IMR-90 (cell line): Measurements from ENCODE around the gene TMEM131L. TPM values are rescaled to one million over a fixed set of nuclear protein-coding genes. Genes with fewer than 3 reads are reported as not detected.

Experiments used
- ATAC-seq: fragments of 200-7000 bp; cut with Tn5 transposase; 2 replicates; pipeline ENCODE4 v1.9.1; 2020; ENCODE audit warnings: low read depth, mild to moderate bottlenecking, moderate library complexity
- Bru-seq: library from RNA; stranded (reverse); fragments of 400-500 nt; gene quantifications from one replicate; lab custom pipeline; 2021; lab: Mats Ljungman, UMichigan
- BruChase-seq, 2 experiments: library from RNA; stranded (reverse); fragments of 400-500 nt; gene quantifications; one replicate each; lab custom pipeline; 2021; lab: Mats Ljungman, UMichigan
- BruUV-seq: library from RNA; stranded (reverse); fragments of 400-500 nt; replicated peaks from 2 replicates; lab custom pipeline; 2021; lab: Mats Ljungman, UMichigan
- CTCF ChIA-PET: fragments of 300-600 bp; formaldehyde crosslinking; extraction: SDS; loops from one replicate; lab custom pipeline; 2021; ENCODE audit warnings: antibody characterized with exemption; lab: Yijun Ruan, JAX
- POLR2A ChIA-PET: fragments of 300-600 bp; sonication (Branson Sonifier 250); formaldehyde crosslinking; loops from one replicate; lab custom pipeline; 2022; ENCODE audit warnings: antibody characterized with exemption; ENCODE audit not compliant: unreplicated experiment; lab: Charles Lee
- DNase-seq: peaks from one replicate; pipeline ENCODE4 v3.0.0; 2013
- H2AFZ ChIP-seq: replicated peaks from 2 replicates; pipeline ENCODE3; 2013; ENCODE audit warnings: low read length, mild to moderate bottlenecking; ENCODE audit not compliant: poor library complexity
- H2AK5ac ChIP-seq: 2 replicates; pipeline ENCODE4 v1.6.1; 2013; ENCODE audit warnings: low read depth, low read length, inconsistent platforms
- H2AK9ac ChIP-seq: replicated peaks from 2 replicates; pipeline ENCODE3; 2013; ENCODE audit warnings: mild to moderate bottlenecking, low read depth, low read length, moderate library complexity; ENCODE audit not compliant: poor library complexity
- H2BK120ac ChIP-seq: 2 replicates; pipeline ENCODE4 v1.6.1; 2013; ENCODE audit warnings: low read depth, low read length, inconsistent platforms
- H2BK15ac ChIP-seq: 3 replicates; pipeline ENCODE4 v1.6.1; 2013; ENCODE audit warnings: low read depth, low read length, inconsistent platforms
- H2BK20ac ChIP-seq: 2 replicates; pipeline ENCODE4 v1.6.1; 2013; ENCODE audit warnings: low read depth, mild to moderate bottlenecking, inconsistent platforms, low read length, moderate library complexity
- H2BK5ac ChIP-seq: 2 replicates; pipeline ENCODE4 v1.6.1; 2013; ENCODE audit warnings: mild to moderate bottlenecking, low read depth, low read length, inconsistent platforms; ENCODE audit not compliant: poor library complexity, severe bottlenecking
- H3K14ac ChIP-seq: replicated peaks from 2 replicates; pipeline ENCODE4 v1.6.1; 2013; ENCODE audit warnings: low read depth, low read length, inconsistent platforms
- H3K18ac ChIP-seq: 2 replicates; pipeline ENCODE4 v1.6.1; 2013; ENCODE audit warnings: low read depth, low read length, control low read depth
- H3K23ac ChIP-seq: 2 replicates; pipeline ENCODE4 v1.6.1; 2013; ENCODE audit warnings: low read depth, low read length, inconsistent platforms
- H3K27ac ChIP-seq: 2 replicates; pipeline ENCODE4 v1.5.1; 2013; ENCODE audit warnings: mild to moderate bottlenecking, control low read depth, low read length; ENCODE audit not compliant: insufficient read depth
- H3K27me3 ChIP-seq: 2 replicates; pipeline ENCODE4 v1.6.1; 2013; ENCODE audit warnings: low read length; ENCODE audit not compliant: control insufficient read depth, insufficient read depth
- H3K36me3 ChIP-seq: 2 replicates; pipeline ENCODE4 v1.6.1; 2013; ENCODE audit warnings: low read length, mixed read lengths; ENCODE audit not compliant: control insufficient read depth, insufficient read depth
- H3K4ac ChIP-seq: 2 replicates; pipeline ENCODE4 v1.6.1; 2013; ENCODE audit warnings: low read depth, low read length, inconsistent platforms
- H3K4me1 ChIP-seq: 2 replicates; pipeline ENCODE4 v1.6.1; 2013; ENCODE audit warnings: low read length, mixed read lengths; ENCODE audit not compliant: control insufficient read depth, insufficient read depth
- H3K4me2 ChIP-seq: 2 replicates; pipeline ENCODE4 v1.6.1; 2013; ENCODE audit warnings: low read depth, mild to moderate bottlenecking, control low read depth, low read length, moderate library complexity
- H3K4me3 ChIP-seq: 2 replicates; pipeline ENCODE4 v1.5.1; 2013; ENCODE audit warnings: low read depth, mild to moderate bottlenecking, control low read depth, low read length, moderate library complexity; ENCODE audit not compliant: insufficient read depth
- H3K56ac ChIP-seq: 2 replicates; pipeline ENCODE4 v1.6.1; 2013; ENCODE audit warnings: low read length, inconsistent platforms; ENCODE audit not compliant: insufficient read depth; ENCODE audit errors: extremely low read depth
- H3K79me1 ChIP-seq, 2 experiments: 2 replicates each; pipeline ENCODE4 v1.6.1; 2013; ENCODE audit warnings: low read length in 2 of 2, inconsistent platforms in 1 of 2, low read depth in 1 of 2
- H3K9ac ChIP-seq: 2 replicates; pipeline ENCODE4 v1.6.1; 2013; ENCODE audit warnings: low read depth, low read length, control low read depth
- H3K9me1 ChIP-seq: 2 replicates; pipeline ENCODE4 v1.6.1; 2013; ENCODE audit warnings: low read length, inconsistent platforms; ENCODE audit not compliant: insufficient read depth
- H3K9me3 ChIP-seq: 2 replicates; pipeline ENCODE4 v1.6.1; 2013; ENCODE audit warnings: low read length; ENCODE audit not compliant: control insufficient read depth, insufficient read depth
- H4K20me1 ChIP-seq: 2 replicates; pipeline ENCODE4 v1.6.1; 2013; ENCODE audit warnings: low read length, inconsistent platforms; ENCODE audit not compliant: insufficient read depth
- H4K5ac ChIP-seq: 2 replicates; pipeline ENCODE4 v1.6.1; 2013; ENCODE audit warnings: mild to moderate bottlenecking, low read depth, low read length, control low read depth
- H4K8ac ChIP-seq, 2 experiments: 2 replicates each; pipeline ENCODE4 v1.6.1; 2013; ENCODE audit warnings: low read depth in 2 of 2, low read length in 2 of 2, control low read depth in 1 of 2, inconsistent platforms in 1 of 2
- H4K91ac ChIP-seq: 2 replicates; pipeline ENCODE4 v1.6.1; 2013; ENCODE audit warnings: low read depth, low read length, inconsistent platforms; ENCODE audit not compliant: insufficient read depth
- FOS ChIP-seq: fragments of 150-350 bp; IDR thresholded peaks from 2 replicates; pipeline ENCODE4 v1.6.1; 2016; ENCODE audit warnings: low read depth, low read length
- MXI1 ChIP-seq: IDR thresholded peaks from 2 replicates; pipeline ENCODE4 v1.6.1; 2012; ENCODE audit warnings: low read depth, mild to moderate bottlenecking, low read length, moderate library complexity, borderline replicate concordance
- POLR2A ChIP-seq: IDR thresholded peaks from 2 replicates; pipeline ENCODE4 v1.6.1; 2012; ENCODE audit warnings: mild to moderate bottlenecking, low read depth, low read length
- WGBS, 2 experiments: methylation state at CpG; one replicate each; pipeline versions ENCODE4 v1.1.5 to v1.1.7; 2013; ENCODE audit warnings: missing lambda C conversion rate in 2 of 2; ENCODE audit not compliant: insufficient read length in 1 of 2; ENCODE audit errors: extremely low coverage in 2 of 2; 5-methylcytosine and 5-hydroxymethylcytosine counted together
- dilution Hi-C: fragments of 300-500 bp; cut with HindIII; formaldehyde crosslinking; loops from one replicate; pipeline ENCODE4 v1.14.3; 2018; ENCODE audit warnings: low sequenced_read_pairs; ENCODE audit not compliant: unreplicated experiment
- in situ Hi-C: fragments of 300-500 bp; cut with MboI; formaldehyde crosslinking; loops from 3 replicates; pipeline ENCODE4 v1.14.3; 2019; ENCODE audit warnings: low sequenced_read_pairs, inconsistent platforms, mixed read lengths
- intact Hi-C: fragments of 100-400 bp; cut with micrococcal nuclease; formaldehyde crosslinking; loops from 2 replicates; pipeline ENCODE4 v1.10.0; 2022
- long read RNA-seq: library from polyadenylated mRNA; unstranded; transcript quantifications from one replicate; pipeline ENCODE4 v2.0.0, GENCODE V29; 2021; ENCODE audit not compliant: unreplicated experiment
- polyA plus RNA-seq, 3 experiments: library from polyadenylated mRNA; depleted of rRNA; stranded (reverse); fragments of >200 nt; gene quantifications; 2 replicates each; pipeline ENCODE4 v1.2.3, GENCODE V29; 2012; ENCODE audit warnings: low replicate concordance in 1 of 3
- total RNA-seq: library from RNA; depleted of rRNA; stranded (reverse); fragments of >200 nt; gene quantifications from 2 replicates; pipeline ENCODE4 v1.2.3, GENCODE V29; 2012; rRNA removed

Gene TMEM131L, protein sequence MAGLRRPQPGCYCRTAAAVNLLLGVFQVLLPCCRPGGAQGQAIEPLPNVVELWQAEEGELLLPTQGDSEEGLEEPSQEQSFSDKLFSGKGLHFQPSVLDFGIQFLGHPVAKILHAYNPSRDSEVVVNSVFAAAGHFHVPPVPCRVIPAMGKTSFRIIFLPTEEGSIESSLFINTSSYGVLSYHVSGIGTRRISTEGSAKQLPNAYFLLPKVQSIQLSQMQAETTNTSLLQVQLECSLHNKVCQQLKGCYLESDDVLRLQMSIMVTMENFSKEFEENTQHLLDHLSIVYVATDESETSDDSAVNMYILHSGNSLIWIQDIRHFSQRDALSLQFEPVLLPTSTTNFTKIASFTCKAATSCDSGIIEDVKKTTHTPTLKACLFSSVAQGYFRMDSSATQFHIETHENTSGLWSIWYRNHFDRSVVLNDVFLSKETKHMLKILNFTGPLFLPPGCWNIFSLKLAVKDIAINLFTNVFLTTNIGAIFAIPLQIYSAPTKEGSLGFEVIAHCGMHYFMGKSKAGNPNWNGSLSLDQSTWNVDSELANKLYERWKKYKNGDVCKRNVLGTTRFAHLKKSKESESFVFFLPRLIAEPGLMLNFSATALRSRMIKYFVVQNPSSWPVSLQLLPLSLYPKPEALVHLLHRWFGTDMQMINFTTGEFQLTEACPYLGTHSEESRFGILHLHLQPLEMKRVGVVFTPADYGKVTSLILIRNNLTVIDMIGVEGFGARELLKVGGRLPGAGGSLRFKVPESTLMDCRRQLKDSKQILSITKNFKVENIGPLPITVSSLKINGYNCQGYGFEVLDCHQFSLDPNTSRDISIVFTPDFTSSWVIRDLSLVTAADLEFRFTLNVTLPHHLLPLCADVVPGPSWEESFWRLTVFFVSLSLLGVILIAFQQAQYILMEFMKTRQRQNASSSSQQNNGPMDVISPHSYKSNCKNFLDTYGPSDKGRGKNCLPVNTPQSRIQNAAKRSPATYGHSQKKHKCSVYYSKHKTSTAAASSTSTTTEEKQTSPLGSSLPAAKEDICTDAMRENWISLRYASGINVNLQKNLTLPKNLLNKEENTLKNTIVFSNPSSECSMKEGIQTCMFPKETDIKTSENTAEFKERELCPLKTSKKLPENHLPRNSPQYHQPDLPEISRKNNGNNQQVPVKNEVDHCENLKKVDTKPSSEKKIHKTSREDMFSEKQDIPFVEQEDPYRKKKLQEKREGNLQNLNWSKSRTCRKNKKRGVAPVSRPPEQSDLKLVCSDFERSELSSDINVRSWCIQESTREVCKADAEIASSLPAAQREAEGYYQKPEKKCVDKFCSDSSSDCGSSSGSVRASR (N-terminal part only)
- total RNA-seq (16.1 and 23.8 TPM in 2 replicates), polyA plus RNA-seq (2012; rRNA removed) (8.2 and 8.4 TPM in 2 replicates), Bru-seq, nascent RNA (percentile 73 among the genes with signal in this experiment), BruChase-seq, experiment 1, labeled RNA remaining after a 6-hour chase (percentile 67 among the genes with signal in this experiment), BruChase-seq, experiment 2, labeled RNA remaining after a 2-hour chase (percentile 71 among the genes with signal in this experiment)
- polyA plus RNA-seq (2012; cell fraction: cytosol; rRNA removed), result 3.9 and 4.9 TPM in 2 replicates
- 10.1 and 26.3 TPM in 2 replicates for polyA plus RNA-seq (2012; cell fraction: nucleus; rRNA removed; ENCODE audit: low replicate concordance)
- long read RNA-seq, full-length matches to known transcripts, result 5 of 22 reads
- long read RNA-seq, partial matches to known transcripts, result 10 of 22 reads
- long read RNA-seq, other reads (novel, unspliced or antisense), result 7 of 22 reads

DNA sequence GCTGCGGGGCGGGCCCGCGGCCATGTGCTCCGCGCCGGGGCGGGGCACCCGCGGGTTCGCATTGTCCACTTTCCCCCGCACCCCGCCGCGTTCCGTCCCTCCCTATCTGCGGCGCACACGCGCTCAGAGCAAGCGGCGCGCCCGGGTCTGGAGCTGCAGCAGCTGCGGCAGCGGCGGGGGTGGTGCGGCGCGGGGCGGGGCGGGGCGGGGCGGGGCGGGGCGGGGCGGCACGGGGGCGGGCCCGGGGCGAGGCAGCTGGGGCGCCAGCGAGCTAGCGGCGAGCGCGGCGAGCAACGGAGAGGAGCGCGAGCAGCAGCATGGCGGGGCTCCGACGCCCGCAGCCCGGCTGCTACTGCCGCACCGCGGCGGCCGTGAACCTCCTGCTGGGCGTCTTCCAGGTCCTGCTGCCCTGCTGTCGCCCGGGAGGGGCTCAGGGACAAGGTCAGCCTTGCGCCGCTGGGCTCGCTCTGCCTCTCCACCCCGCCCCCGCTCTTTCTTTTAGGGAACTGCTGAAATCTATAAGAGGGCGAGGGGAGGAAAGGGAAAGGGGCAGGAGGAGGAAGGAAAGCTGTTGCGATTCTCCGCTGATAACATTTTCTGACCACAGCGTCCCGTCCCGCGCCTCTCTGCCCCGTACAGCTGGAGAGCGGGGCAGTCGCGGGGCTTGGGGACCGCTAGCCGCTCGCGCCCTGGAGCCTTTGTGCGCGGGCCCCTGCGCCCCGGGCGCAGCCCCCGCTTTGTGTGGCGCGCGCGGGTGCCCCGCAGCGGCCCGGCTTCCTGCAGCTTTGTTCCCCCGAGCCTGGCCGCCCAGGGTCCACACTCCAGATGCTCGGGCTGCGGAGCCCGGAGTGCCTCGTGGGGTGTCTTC is at the start of gene TMEM131L:
TMEM131L (plus strand) TSS at position 280 of the 868 bp plus-strand sequence; CDS start at position 318, 38 bp downstream.
- WGBS, 2 experiments, result 1% methylated on average over 22 of the region's 103 CpGs; no CpG with 5 or more reads in 1 of the 2 experiments
- Histone ChIP-seq H3K79me1 (peaks cover 8 to 32% of the 10 kb centered on the region in 2 experiments), H3K56ac (peak within 1 kb of the TSS; percentile 80), H2AK9ac (peak within 1 kb of the TSS; percentile 87), H3K23ac (peak within 1 kb of the TSS; percentile 90), H4K8ac (peak within 1 kb of the TSS in 1 of 2 experiments; percentile 75; a peak in 1 of 4 replicates), H2BK15ac (peak within 1 kb of the TSS; percentile 21; the same call in 1 of the 3 replicates), H4K20me1 (peaks cover 3% of the 10 kb centered on the region; the same call in 1 of the 2 replicates), H2AK5ac (no peak within 1 kb of the TSS), H2BK20ac (no peak within 1 kb of the TSS; the same call in 1 of the 2 replicates), H3K9me1 (no peaks in the 10 kb centered on the region; the same call in 1 of the 2 replicates), H4K91ac (peak within 1 kb of the TSS; percentile 40), H2BK120ac (peak within 1 kb of the TSS; percentile 33; the same call in 1 of the 2 replicates), H3K14ac (peak within 1 kb of the TSS; percentile 84; the same call in 1 of the 2 replicates), H3K4me3 (peak within 1 kb of the TSS; percentile 96), H3K36me3 (no peaks in the 10 kb centered on the region), H3K4ac (peak within 1 kb of the TSS; percentile 80), H2AFZ (peak within 1 kb of the TSS; percentile 98), H3K9ac (peak within 1 kb of the TSS; percentile 81), H4K5ac (peak within 1 kb of the TSS; percentile 19; the same call in 1 of the 2 replicates), H3K9me3 (no peaks in the 10 kb centered on the region), H3K27me3 (no peaks in the 10 kb centered on the region), H3K18ac (peak within 1 kb of the TSS; percentile 6; the same call in 1 of the 2 replicates), H3K4me2 (peak within 1 kb of the TSS; percentile 83), H3K27ac (peak within 1 kb of the TSS; percentile 65), H3K4me1 (peaks cover 2% of the 10 kb centered on the region; the same call in 1 of the 2 replicates), H2BK5ac (peak within 1 kb of the TSS; percentile 72)
- TF ChIP-seq MXI1 (peak; percentile 34), FOS (no peak), POLR2A (0 out of 2 replicates have a peak, but pooled peaks have one; percentile 33)
- intact Hi-C loops, result loop anchor here (1.0 to 10.0 kb wide), 4 partner anchors 108 to 322 kb away; no protein-coding TSS in a partner anchor
- BruUV-seq, result no TSS peak
- ChIA-PET CTCF (interaction anchor here (0.6 to 1.9 kb wide), 14 partner anchors 19 to 178 kb away, joined by 3 to 11 read pairs (median 4); no protein-coding TSS in a partner anchor), POLR2A (no interaction called here)
- in situ Hi-C loops, result no loop called here
- ATAC-seq, result peak; percentile 90
- dilution Hi-C loops, result no loop called here
- peak; percentile 52 for DNase-seq
